PC-3 (cell line): Measurements from ENCODE around the gene MGARP.

Experiments
- EZH2 ChIP-seq: fragments of 300-600 bp; sonication (generic); IDR thresholded peaks from one replicate; pipeline ENCODE4 v1.6.1; 2017; ENCODE audit warnings: antibody characterized with exemption, mild to moderate bottlenecking, low read length; ENCODE audit not compliant: unreplicated experiment
- EZH2phosphoT487 ChIP-seq: fragments of 300-600 bp; sonication (generic); IDR thresholded peaks from 2 replicates; pipeline ENCODE4 v1.6.1; 2018; ENCODE audit warnings: mild to moderate bottlenecking, antibody characterized with exemption, low read length, borderline replicate concordance
- TF ChIP-seq, protein P1 (sequence below): fragments of 300-600 bp; sonication (generic); conservative IDR thresholded peaks from 2 replicates; pipeline ENCODE4 v1.5.1; 2017; ENCODE audit warnings: antibody characterized with exemption, low read depth, mild to moderate bottlenecking, low read length

DNA sequence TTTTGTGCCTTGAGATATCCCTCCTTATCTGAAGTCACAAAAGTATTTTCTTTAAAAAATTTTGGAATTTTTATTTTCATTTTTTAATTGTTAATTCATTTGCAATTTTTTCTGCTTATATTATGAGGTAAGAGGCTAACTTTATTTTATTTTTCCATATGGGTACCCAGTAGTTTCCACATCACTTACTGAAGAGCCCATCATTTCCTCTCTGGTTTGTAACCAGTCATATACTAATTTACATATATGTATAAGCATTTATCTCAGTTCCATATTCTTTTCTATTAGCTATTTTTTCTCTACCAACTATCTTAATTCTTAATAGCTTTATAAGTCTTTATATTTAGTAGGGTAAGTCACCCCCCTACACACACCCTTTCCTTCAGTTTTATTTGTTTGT lies 27.0 kb downstream of the MGARP start:
- TF ChIP-seq, protein P1, sequence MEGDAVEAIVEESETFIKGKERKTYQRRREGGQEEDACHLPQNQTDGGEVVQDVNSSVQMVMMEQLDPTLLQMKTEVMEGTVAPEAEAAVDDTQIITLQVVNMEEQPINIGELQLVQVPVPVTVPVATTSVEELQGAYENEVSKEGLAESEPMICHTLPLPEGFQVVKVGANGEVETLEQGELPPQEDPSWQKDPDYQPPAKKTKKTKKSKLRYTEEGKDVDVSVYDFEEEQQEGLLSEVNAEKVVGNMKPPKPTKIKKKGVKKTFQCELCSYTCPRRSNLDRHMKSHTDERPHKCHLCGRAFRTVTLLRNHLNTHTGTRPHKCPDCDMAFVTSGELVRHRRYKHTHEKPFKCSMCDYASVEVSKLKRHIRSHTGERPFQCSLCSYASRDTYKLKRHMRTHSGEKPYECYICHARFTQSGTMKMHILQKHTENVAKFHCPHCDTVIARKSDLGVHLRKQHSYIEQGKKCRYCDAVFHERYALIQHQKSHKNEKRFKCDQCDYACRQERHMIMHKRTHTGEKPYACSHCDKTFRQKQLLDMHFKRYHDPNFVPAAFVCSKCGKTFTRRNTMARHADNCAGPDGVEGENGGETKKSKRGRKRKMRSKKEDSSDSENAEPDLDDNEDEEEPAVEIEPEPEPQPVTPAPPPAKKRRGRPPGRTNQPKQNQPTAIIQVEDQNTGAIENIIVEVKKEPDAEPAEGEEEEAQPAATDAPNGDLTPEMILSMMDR, result no peak
- TF ChIP-seq EZH2 (no peak), EZH2phosphoT487 (no peak)
